Tibial artery (tissue), 4 donors: ENCODE results near the gene UBE2E2.

Experiments used
- DNase-seq, 2 donors: peaks; one replicate each; pipeline ENCODE4 v3.0.0-alpha.2; 2019
- H3K27ac ChIP-seq, 2 donors: fragments of 200-600 bp; sonication (generic) in 1 of 2; 1 replicate in 1 of 2; 2 replicates in 1 of 2; pipeline ENCODE4 v1.5.1; 2018 to 2019; ENCODE audit warnings: mild to moderate bottlenecking in 1 of 2
- H3K27me3 ChIP-seq, 2 donors: fragments of 200-600 bp; sonication (generic) in 1 of 2; one replicate each; pipeline versions ENCODE4 v1.5.1 to v1.6.0; 2016 to 2019
- H3K36me3 ChIP-seq, 3 donors: fragments of 200-600 bp; sonication (generic) in 2 of 3; one replicate each; pipeline ENCODE4 v1.5.1; 2016 to 2019; ENCODE audit warnings: mild to moderate bottlenecking in 2 of 3
- H3K4me1 ChIP-seq, 4 donors: fragments of 200-600 bp; sonication (generic) in 2 of 4; 1 replicate in 3 of 4; 2 replicates in 1 of 4; pipeline ENCODE4 v1.5.1; 2016 to 2019
- H3K4me3 ChIP-seq, 2 donors: fragments of 200-600 bp; sonication (generic) in 1 of 2; 1 replicate in 1 of 2; 2 replicates in 1 of 2; pipeline ENCODE4 v1.5.1; 2018 to 2019; ENCODE audit warnings: mild to moderate bottlenecking in 2 of 2
- H3K9me3 ChIP-seq, 3 donors: fragments of 200-600 bp; sonication (generic) in 1 of 3; one replicate each; pipeline ENCODE4 v1.5.1; 2016 to 2019
- CTCF ChIP-seq, 2 experiments: fragments of 200-600 bp in 1 of 2; fragments of 450-650 bp in 1 of 2; IDR thresholded peaks; one replicate each; pipeline ENCODE4 v1.5.1; 2017 to 2019; ENCODE audit warnings: antibody characterized with exemption in 2 of 2, mild to moderate bottlenecking in 1 of 2, moderate library complexity in 1 of 2
- intact Hi-C: fragments of 100-400 bp; cut with DNase I; formaldehyde crosslinking; loops from one replicate; pipeline ENCODE4 v1.15.0; 2023; ENCODE audit warnings: low total_unique reads

UBE2E2 gene

DNA sequence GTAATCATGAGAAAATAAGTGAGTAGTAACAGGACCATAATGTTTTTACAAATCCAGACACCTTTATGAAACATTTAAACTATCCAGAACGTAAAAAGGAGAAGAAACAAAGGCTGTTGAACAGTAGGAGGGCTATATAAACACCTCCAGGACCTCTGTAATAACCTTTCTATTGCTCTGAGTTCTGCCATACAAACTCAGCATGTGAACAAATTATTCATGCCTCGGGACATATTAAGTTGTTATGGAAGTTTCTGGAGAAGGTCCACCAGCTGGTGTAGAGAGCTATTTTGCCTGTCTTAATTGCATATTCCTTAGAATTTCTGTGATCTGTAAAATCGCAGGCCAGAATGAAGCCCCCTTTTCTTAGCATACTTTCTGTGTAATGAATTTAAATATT is 256.3 kb downstream of the UBE2E2 start:
- TF ChIP-seq CTCF (IDR thresholded peaks at IDR 0.05), result no peak
- H3K4me3 ChIP-seq, result no peak overlapping the region
- no peak for DNase-seq
- no peak overlapping the region for H3K27ac ChIP-seq
- H3K4me1 ChIP-seq, result peaks cover 0 to 34% (median 21%) of the 10 kb centered on the region in 4 donors
- no peaks in the 10 kb centered on the region for H3K36me3 ChIP-seq
- H3K9me3 ChIP-seq, result no peaks in the 10 kb centered on the region
- H3K27me3 ChIP-seq, result no peaks in the 10 kb centered on the region
- intact Hi-C loops, result no loop called here

GRCh38 chr3:23459889-23460546 is 256.9 kb downstream of the UBE2E2 start:
- Histone ChIP-seq H3K4me1 (peaks cover 0 to 28% (median 16%) of the 10 kb centered on the region in 4 donors), H3K27me3 (no peaks in the 10 kb centered on the region), H3K9me3 (no peaks in the 10 kb centered on the region), H3K36me3 (no peaks in the 10 kb centered on the region), H3K27ac (no peak overlapping the region), H3K4me3 (no peak overlapping the region)
- TF ChIP-seq CTCF (IDR thresholded peaks at IDR 0.05), result no peak
- no peak for DNase-seq
- intact Hi-C loops, result no loop called here

DNA sequence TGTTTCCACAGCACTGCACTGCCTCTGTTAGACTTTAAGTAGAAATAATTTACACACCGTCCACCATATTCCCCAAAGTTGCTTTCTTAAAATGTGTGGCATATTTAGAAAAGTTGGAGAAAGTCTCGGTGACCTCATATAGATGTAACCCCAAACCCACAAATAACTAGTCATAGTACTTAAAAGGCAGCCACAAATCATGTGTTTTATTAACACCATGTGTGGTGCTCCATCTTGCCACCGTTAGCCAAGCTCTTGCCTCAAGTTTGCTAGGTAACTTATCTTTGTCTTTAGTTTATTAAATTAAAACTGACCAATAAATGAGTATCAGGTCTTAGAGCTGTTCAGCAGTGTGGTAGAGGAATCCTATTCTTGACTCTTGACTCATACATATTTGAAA is 257.9 kb downstream of the UBE2E2 start:
- DNase-seq, result no peak
- TF ChIP-seq CTCF (IDR thresholded peaks at IDR 0.05), result no peak
- no peaks in the 10 kb centered on the region for H3K27me3 ChIP-seq
- no peak overlapping the region for H3K27ac ChIP-seq
- no peaks in the 10 kb centered on the region for H3K36me3 ChIP-seq
- H3K9me3 ChIP-seq, result no peaks in the 10 kb centered on the region
- peaks cover 0 to 19% (median 8%) of the 10 kb centered on the region in 4 donors for H3K4me1 ChIP-seq
- intact Hi-C loops, result no loop called here
- H3K4me3 ChIP-seq, result no peak overlapping the region

GRCh38 chr3:23463791-23464190 is 260.7 kb downstream of the UBE2E2 start:
- Histone ChIP-seq H3K36me3 (no peaks in the 10 kb centered on the region), H3K27me3 (no peaks in the 10 kb centered on the region), H3K27ac (no peak overlapping the region), H3K4me3 (no peak overlapping the region), H3K9me3 (no peaks in the 10 kb centered on the region), H3K4me1 (peaks cover 0 to 19% (median 8%) of the 10 kb centered on the region in 4 donors)
- no peak for DNase-seq
- intact Hi-C loops, result no loop called here
- no peak for TF ChIP-seq CTCF (IDR thresholded peaks at IDR 0.05)

DNA sequence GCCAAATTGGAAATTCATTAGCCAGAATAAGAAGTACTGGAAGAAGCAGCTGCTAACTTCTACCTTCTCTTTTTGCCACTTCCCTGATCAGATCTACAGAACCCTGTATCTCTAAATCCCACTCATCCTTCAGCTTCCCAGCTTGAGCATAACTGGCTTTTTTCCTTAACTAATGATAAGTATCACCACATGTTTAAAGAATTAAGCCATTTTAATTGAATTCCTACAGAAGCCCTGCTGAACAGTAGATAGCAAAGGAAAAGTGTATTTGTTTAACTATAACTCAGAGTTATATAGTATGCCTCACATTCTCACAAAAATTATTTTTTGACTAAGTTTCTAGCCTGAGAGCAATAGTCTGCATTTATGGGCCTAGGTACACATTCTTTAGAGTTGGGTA is 262.4 kb downstream of the UBE2E2 start:
- H3K4me1 ChIP-seq, result peaks cover 0 to 2% (median 0%) of the 10 kb centered on the region in 4 donors
- no peak for TF ChIP-seq CTCF (IDR thresholded peaks at IDR 0.05)
- no peak for DNase-seq
- H3K27me3 ChIP-seq, result no peaks in the 10 kb centered on the region
- no peaks in the 10 kb centered on the region for H3K36me3 ChIP-seq
- no peaks in the 10 kb centered on the region for H3K9me3 ChIP-seq
- intact Hi-C loops, result no loop called here
- H3K4me3 ChIP-seq, result no peak overlapping the region
- H3K27ac ChIP-seq, result no peak overlapping the region

- peaks cover 0 to 11% (median 0%) of the 10 kb centered on the region in 4 donors for H3K4me1 ChIP-seq
- TF ChIP-seq CTCF (IDR thresholded peaks at IDR 0.05), result no peak
- no peak overlapping the region for H3K4me3 ChIP-seq
Measured at GRCh38 chr3:23468203-23468602, 265.1 kb downstream of the UBE2E2 start.

More at GRCh38 chr3:23468203-23468602, 265.1 kb downstream of the UBE2E2 start:
- DNase-seq, result no peak
- no peaks in the 10 kb centered on the region for H3K9me3 ChIP-seq
- no peaks in the 10 kb centered on the region for H3K27me3 ChIP-seq
- intact Hi-C loops, result no loop called here
- H3K27ac ChIP-seq, result no peak overlapping the region
- H3K36me3 ChIP-seq, result no peaks in the 10 kb centered on the region
